OCI-LY3 (cell line): ENCODE measurements around the gene MYD88.

ENCODE experiments used
- CTCF ChIP-seq: fragments of 200-600, 300-600 bp; sonication (generic); IDR thresholded peaks from 2 replicates; pipeline ENCODE4 v1.5.1; 2014; ENCODE audit warnings: antibody characterized with exemption, low read length, low read depth
- EZH2phosphoT487 ChIP-seq: fragments of 200-600 bp; shearing (Covaris generic); IDR thresholded peaks from 2 replicates; pipeline ENCODE4 v1.6.1; 2018; ENCODE audit warnings: antibody characterized with exemption, mixed run types, low read depth

- TF ChIP-seq CTCF (no peak), EZH2phosphoT487 (no peak)
These were observed 2.1 kb downstream of the MYD88 start for GRCh38 chr3:38140326-38141172.
